WTC11 (cell line): ENCODE data around the gene MAML2.

Experiments
- CTCF ChIP-seq: fragments of 200-600 bp; IDR thresholded peaks from 2 replicates; pipeline ENCODE4 v1.8.0; 2022; ENCODE audit warnings: antibody characterized with exemption
- ELF4 ChIP-seq: sonication (generic); formaldehyde crosslinking; IDR thresholded peaks from 2 replicates; pipeline ENCODE4 v1.8.1; 2022; ENCODE audit warnings: low read depth, mild to moderate bottlenecking, moderate library complexity, missing genetic modification reagents
- GABPB1 ChIP-seq: sonication (generic); formaldehyde crosslinking; IDR thresholded peaks from 2 replicates; pipeline ENCODE4 v1.8.1; 2023; ENCODE audit warnings: mild to moderate bottlenecking, missing genetic modification reagents
- IRF1 ChIP-seq: sonication (generic); formaldehyde crosslinking; IDR thresholded peaks from 2 replicates; pipeline ENCODE4 v1.8.0; 2023; ENCODE audit warnings: missing genetic modification reagents
- STAT6 ChIP-seq: sonication (generic); formaldehyde crosslinking; conservative IDR thresholded peaks from 2 replicates; pipeline ENCODE4 v1.8.1; 2023; ENCODE audit warnings: mild to moderate bottlenecking, low read depth, missing genetic modification reagents, moderate library complexity
- ZNF138 ChIP-seq: sonication (generic); formaldehyde crosslinking; conservative IDR thresholded peaks from 2 replicates; pipeline ENCODE4 v1.8.1; 2022; ENCODE audit warnings: mild to moderate bottlenecking, moderate library complexity, missing genetic modification reagents
- TF ChIP-seq, protein P1 (sequence below): sonication (generic); formaldehyde crosslinking; conservative IDR thresholded peaks from 2 replicates; pipeline ENCODE4 v1.8.1; 2022; ENCODE audit warnings: mild to moderate bottlenecking, missing genetic modification reagents
- TF ChIP-seq, protein P2 (sequence below): sonication (generic); formaldehyde crosslinking; IDR thresholded peaks from 2 replicates; pipeline ENCODE4 v1.8.1; 2023; ENCODE audit warnings: mild to moderate bottlenecking, missing genetic modification reagents

DNA sequence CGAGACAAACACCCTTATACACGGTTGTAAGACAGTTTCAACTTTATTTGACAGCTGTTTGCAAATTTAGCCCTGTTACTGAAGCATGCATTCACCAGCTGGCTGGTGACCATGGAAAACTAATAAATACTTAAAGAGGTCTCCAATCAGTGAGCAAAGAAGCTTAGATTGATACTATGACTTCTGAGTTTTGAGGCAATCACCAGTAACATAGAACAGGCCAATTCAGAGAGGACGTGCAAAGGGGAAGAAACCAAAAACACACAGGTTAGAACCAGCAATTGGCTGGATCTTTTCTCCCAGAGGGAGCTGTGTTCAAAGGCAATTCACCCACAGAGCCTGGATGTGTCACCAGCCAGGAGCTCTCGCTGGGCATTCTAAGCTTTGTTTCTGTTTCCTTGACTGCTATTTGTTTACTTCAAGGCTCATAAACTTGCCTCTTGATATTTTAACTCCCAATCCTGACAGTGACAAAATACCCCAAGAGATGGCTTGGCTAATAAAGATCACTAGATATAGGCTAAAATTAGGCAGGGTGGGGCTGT, 305.5 kb downstream of the MAML2 start:
- TF ChIP-seq CTCF (no peak), ELF4 (CRISPR knock-in tag) (no peak), IRF1 (CRISPR knock-in tag) (no peak), ZNF138 (CRISPR knock-in tag) (no peak), STAT6 (no peak), GABPB1 (CRISPR knock-in tag) (no peak)
- TF ChIP-seq, protein P1, sequence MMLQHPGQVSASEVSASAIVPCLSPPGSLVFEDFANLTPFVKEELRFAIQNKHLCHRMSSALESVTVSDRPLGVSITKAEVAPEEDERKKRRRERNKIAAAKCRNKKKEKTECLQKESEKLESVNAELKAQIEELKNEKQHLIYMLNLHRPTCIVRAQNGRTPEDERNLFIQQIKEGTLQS (CRISPR knock-in tag), result no peak
- TF ChIP-seq, protein P2, sequence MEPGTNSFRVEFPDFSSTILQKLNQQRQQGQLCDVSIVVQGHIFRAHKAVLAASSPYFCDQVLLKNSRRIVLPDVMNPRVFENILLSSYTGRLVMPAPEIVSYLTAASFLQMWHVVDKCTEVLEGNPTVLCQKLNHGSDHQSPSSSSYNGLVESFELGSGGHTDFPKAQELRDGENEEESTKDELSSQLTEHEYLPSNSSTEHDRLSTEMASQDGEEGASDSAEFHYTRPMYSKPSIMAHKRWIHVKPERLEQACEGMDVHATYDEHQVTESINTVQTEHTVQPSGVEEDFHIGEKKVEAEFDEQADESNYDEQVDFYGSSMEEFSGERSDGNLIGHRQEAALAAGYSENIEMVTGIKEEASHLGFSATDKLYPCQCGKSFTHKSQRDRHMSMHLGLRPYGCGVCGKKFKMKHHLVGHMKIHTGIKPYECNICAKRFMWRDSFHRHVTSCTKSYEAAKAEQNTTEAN, result no peak
